NAMALWA (cell line): Measurements from ENCODE around the gene AGAP1.

Source experiments
- DNase-seq: peaks from one replicate; pipeline ENCODE4 v3.0.0-alpha.2; 2015; ENCODE audit warnings: low spot score

AGAP1 gene

GRCh38 chr2:235533198-235533597 is 39.4 kb downstream of the AGAP1 start:
- no peak for DNase-seq

GRCh38 chr2:235533616-235534385 is 40.0 kb downstream of the AGAP1 start:
- no peak for DNase-seq

DNA sequence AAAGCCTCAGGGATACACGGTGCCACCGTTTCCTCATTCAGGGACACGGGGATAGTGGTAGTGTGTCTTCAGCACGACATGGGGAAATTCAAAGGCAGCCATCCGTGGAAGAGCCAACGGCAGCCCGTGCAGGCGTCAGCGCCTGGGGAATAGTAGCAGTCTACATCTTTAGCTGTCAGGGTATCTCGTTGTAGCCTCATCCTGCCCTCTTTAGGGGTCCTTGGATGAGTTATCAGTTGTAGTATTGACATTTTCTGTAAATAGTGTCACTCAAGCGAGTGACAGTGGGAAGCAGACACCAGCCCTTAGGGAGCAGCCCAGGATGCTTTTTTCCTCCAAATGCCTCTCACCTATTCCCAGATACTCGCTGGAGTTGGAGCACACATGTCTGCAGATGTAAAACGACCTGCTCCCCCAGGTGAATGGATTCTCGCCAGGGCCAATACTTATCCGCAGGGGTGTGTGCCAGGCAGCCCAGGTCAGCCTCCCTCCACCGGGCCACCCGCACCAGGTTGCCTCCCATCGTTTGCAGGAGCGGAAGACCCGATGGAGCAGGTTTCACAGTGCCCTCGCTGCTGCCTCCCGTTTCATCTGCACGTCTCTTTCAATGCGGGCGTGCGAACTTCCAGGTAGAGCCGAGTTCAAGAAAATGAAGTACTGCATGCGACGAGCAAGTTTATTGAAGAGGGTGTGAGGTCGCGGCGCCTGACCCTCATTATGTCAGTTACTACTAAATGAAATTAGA is 41.0 kb downstream of the AGAP1 start:
- no peak for DNase-seq

GRCh38 chr2:235535423-235536130 is 41.7 kb downstream of the AGAP1 start:
- DNase-seq = no peak

GRCh38 chr2:235536711-235537110 is 42.9 kb downstream of the AGAP1 start:
- DNase-seq = no peak

- DNase-seq = no peak
These were observed 43.3 kb downstream of the AGAP1 start for GRCh38 chr2:235537186-235537585.

DNA sequence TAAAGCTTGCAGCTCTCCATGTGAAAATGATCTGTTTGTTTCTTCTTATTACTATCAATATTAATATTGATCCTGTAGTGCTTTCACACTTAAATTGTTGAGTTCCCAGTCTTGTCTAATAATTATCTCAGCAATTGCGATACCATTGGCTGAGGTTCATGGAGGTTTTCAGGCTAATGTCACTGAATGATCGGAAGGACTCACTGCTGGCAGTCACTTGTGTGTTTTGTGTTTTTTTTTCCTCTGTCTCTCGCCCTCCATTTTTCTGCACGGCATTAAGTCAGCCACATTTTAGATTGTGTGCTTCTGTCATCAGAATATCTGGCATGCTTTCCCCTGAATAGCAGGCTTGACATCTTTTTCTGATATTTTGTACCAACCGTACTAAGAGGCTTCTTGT is 43.7 kb downstream of the AGAP1 start:
- no peak for DNase-seq

DNA sequence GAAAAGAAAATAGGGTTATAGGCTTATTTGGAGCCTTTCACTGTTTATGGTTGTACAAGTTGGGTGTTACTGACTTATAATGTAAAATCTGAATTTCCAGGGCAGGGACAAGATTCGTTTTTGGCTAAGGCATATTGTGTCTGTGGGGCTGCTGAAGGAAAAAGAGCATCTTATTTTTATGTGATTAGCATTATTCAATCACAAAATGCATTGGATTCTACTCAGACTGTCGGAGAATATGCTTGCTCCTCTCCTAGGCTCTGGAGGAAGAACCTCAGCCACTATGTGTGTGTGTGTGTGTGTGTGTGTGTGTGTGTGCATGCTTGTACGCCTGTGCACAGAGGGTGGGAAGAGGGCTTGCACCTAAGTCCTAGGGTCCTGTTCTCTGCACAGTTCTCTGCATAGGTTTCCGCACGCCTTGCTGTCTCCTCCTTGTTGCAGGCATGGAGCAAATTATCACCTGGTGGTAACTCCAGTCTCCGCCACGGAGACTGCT is 44.3 kb downstream of the AGAP1 start:
- no peak for DNase-seq

- DNase-seq = no peak
These were observed 45.1 kb downstream of the AGAP1 start for GRCh38 chr2:235538981-235539380.

DNA sequence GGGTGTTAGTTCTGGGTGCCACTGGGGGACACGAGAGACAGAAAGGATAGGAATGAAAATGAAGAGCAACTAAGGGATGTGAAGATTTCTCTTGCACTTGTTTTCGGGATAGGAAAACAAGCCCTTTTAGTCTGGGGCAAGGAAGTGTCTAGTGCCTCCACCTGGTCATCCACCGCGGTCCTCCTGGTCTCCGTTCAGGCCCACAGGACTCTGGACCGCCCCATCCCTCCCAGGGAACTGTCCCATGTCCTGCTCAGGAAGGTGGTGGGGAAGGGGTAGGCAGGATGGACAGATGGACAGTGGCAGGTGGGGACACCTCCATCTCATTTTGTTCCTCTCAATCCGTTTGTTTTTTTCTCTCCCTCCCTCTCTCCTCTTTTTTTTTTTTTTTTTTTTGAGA is 45.9 kb downstream of the AGAP1 start:
- no peak for DNase-seq

- no peak for DNase-seq
These were observed 47.2 kb downstream of the AGAP1 start for GRCh38 chr2:235541016-235541415.

- no peak for DNase-seq
These were observed 48.2 kb downstream of the AGAP1 start for GRCh38 chr2:235541838-235542549.

DNA sequence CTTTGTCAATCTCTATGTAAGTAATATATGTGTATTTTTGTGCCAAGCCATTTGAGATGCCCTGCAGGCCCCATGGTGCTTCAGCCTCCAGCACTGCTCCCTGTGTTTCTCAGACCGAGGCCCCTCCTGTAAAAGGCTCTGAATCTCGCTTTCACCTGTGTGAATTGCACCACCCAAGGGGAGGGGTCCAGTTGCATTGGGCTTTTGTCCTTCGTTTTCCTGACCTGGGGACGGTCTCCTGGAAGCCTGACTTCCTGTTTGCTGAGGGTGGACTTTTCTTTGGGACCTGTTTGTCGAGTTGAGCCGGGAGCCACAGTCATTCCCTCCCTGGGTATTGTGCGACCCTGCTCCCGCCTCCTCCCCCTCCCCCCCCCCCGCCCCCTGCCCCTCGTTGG is 48.9 kb downstream of the AGAP1 start:
- DNase-seq = no peak

- no peak for DNase-seq
These were observed 49.4 kb downstream of the AGAP1 start for GRCh38 chr2:235543128-235543750.

DNA sequence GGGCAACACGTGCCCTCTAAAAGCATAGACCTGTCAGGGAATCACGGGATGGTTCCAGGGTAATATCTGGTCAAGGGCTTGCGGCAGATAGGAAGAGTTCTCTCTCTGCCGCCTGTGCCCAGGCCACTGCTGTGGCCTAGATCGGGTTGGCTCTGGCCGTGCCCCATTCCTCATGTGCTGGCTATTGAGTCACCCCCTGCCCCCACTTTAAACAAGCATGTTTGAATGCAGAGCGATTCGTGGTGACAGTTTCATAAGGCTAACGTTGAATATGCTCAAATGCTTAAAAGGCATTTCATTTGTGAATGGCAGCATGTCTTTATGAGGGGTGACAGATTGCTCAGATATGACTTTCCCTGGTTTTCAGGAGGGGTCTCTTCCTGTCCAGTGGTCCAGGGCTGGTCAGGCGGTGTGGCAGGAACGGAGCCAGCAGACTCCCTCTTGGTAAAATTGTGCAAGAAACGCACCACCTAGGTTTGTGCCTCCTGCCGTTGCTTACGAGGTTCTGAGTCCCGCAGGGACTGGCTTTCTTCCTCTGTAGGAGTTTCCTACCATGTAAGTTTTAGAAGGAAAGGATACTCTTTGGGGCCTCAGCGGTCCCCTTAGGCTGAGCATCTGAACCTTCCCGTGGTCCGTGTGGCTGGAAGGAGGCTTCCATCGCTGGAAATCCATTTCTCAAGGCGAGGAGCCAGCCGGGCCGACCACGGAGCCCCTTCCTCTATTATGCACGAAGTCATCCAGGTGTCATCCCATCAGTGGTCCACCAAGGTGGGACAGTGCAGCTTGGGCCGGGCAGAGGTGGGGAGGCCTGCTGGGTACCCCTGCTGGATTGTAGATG is 50.2 kb downstream of the AGAP1 start:
- no peak for DNase-seq

DNA sequence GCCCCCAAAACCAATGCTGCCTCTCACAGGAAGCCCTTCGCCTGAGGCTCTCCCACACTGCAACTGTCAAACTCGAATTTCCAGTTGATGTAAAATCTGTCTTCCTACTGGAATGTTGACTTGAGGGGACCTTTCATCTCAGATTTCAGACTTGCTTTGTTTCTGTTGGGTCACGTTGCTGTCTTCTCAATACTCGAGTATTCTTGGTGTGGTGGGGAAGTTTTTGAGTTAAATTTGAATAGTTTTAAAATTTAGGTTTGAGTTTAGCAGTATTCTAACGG is 50.8 kb downstream of the AGAP1 start:
- no peak for DNase-seq

DNA sequence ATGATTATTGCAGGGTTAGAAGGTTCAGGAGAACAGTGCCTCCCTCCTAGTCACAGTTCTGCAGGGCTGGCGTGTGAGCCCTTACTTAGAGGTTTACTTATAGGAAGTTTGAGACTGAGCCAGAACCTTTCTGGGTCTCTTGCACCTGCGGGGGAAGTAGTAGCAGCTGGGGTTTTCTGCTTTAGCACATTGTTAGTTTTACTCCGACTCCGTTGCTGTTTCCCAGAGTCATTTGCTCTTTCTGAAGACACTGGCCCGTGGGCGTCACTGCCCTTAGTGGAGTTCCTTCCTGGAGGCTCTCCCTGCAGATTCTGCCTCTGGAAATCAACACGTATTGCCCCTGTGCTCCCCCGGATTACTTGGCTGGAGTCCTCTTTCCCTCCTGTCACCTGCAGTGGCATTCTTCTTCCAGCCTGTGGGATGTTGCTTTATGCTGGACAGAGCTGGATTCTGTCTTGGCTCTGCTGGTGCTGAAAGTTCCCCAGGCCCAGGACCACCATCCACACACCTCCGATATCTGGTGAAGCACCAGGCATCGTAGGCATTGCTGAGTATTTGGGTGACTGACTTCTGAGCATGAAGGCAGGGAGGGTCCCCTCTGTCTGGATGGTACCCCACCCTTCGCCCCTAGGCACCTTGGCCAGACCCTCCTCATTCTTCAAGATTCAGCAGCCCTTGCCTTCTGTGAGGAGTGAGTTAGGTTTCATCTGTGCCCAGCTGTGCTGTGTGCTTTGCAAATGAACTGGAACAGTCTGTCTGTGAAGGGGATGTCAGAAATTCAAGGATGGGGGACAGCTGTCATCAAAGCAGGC is 51.7 kb downstream of the AGAP1 start:
- DNase-seq = no peak

GRCh38 chr2:235546151-235546435 is 52.2 kb downstream of the AGAP1 start:
- no peak for DNase-seq

GRCh38 chr2:235546436-235546835 is 52.6 kb downstream of the AGAP1 start:
- DNase-seq = no peak

GRCh38 chr2:235549735-235550377 is 56.0 kb downstream of the AGAP1 start:
- no peak for DNase-seq
